ENCODE results near the gene FRY.

The FRY gene

DNA sequence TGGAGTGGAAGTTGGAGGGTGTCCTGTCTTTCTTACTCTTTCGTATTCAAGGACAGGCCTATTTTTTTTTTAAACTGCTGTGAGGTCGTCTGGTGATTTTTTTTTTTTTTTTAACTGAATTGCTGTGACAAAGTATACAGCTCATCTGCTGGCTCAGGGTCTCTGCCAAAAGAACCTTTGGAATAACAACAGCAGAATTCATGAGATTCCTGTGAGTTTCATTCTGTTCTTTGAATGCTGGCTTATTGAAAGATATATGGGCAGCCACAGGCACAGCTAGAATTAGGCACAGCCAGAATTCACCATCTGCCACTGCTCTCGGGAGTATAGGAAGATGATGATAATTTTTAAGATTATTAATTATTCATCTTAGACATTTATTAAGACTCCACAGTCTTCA is 21.4 kb upstream of the FRY start:
- TF ChIP-seq, protein P1, sequence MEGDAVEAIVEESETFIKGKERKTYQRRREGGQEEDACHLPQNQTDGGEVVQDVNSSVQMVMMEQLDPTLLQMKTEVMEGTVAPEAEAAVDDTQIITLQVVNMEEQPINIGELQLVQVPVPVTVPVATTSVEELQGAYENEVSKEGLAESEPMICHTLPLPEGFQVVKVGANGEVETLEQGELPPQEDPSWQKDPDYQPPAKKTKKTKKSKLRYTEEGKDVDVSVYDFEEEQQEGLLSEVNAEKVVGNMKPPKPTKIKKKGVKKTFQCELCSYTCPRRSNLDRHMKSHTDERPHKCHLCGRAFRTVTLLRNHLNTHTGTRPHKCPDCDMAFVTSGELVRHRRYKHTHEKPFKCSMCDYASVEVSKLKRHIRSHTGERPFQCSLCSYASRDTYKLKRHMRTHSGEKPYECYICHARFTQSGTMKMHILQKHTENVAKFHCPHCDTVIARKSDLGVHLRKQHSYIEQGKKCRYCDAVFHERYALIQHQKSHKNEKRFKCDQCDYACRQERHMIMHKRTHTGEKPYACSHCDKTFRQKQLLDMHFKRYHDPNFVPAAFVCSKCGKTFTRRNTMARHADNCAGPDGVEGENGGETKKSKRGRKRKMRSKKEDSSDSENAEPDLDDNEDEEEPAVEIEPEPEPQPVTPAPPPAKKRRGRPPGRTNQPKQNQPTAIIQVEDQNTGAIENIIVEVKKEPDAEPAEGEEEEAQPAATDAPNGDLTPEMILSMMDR (conservative IDR thresholded peaks at IDR 0.05; ENCODE audit: low read length): no peak
- TF ChIP-seq EZH2phosphoT487 (IDR thresholded peaks at IDR 0.05; ENCODE audit: borderline replicate concordance): no peak
- no peaks in the 10 kb centered on the region for H3K9me2 ChIP-seq (replicated peaks; ENCODE audit: low read depth, low read length)
- H3K4me2 ChIP-seq (ENCODE audit: low read depth, low read length, poor library complexity, severe bottlenecking): no peak overlapping the region

DNA sequence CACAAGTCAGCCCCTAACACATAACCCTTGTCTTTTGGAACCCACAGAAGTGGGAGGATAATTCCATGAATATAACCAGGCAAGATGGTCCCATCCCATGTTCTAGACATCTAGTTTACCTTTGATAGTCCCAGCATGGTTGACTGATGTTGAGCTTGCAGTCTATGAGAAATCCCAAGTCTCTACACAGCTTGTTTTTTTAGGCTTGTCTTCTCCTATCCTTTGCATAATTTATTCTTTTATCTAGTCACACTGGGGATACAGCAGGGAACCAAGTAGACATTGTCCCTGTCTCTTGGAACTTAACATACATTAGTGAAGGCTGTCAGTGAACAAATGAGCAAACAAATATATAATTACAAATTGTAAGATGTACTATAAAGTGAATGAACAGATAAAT is 19.6 kb upstream of the FRY start:
- Histone ChIP-seq H3K9me3 (ENCODE audit: insufficient read depth, low read depth, low read length) (no peaks in the 10 kb centered on the region), H3K79me2 (ENCODE audit: insufficient read depth, low read length) (no peaks in the 10 kb centered on the region), H3K4me2 (ENCODE audit: low read depth, low read length, poor library complexity, severe bottlenecking) (no peak overlapping the region), H3K4me3 (ENCODE audit: low read length, poor library complexity, severe bottlenecking) (no peak overlapping the region), H3K9ac (ENCODE audit: low read depth, low read length, poor library complexity, severe bottlenecking) (no peak overlapping the region), H4K20me1 (ENCODE audit: insufficient read depth, low read length, poor library complexity, severe bottlenecking) (no peaks in the 10 kb centered on the region), H3K36me3 (ENCODE audit: insufficient read depth, low read length) (no peaks in the 10 kb centered on the region), H3K9me2 (replicated peaks; ENCODE audit: low read depth, low read length) (no peaks in the 10 kb centered on the region), H3K4me1 (ENCODE audit: insufficient read depth, low read length, poor library complexity, severe bottlenecking) (no peaks in the 10 kb centered on the region), H2AFZ (ENCODE audit: low read length) (no peak overlapping the region), H3F3A (ENCODE audit: low read depth) (no peaks in the 10 kb centered on the region), H3K27me3 (ENCODE audit: insufficient read depth, low read length, poor library complexity, severe bottlenecking) (no peaks in the 10 kb centered on the region)
- TF ChIP-seq, protein P1 (conservative IDR thresholded peaks at IDR 0.05; ENCODE audit: low read length): no peak
- no peak for TF ChIP-seq EZH2phosphoT487 (IDR thresholded peaks at IDR 0.05; ENCODE audit: borderline replicate concordance)

More for the DNA sequence above, 21.4 kb upstream of the FRY start:
- H3K9ac ChIP-seq (ENCODE audit: low read depth, low read length, poor library complexity, severe bottlenecking): no peak overlapping the region
- H3K27me3 ChIP-seq (ENCODE audit: insufficient read depth, low read length, poor library complexity, severe bottlenecking): no peaks in the 10 kb centered on the region
- H3K36me3 ChIP-seq (ENCODE audit: insufficient read depth, low read length): no peaks in the 10 kb centered on the region
- H3K9me3 ChIP-seq (ENCODE audit: insufficient read depth, low read depth, low read length): no peaks in the 10 kb centered on the region
- no peak overlapping the region for H2AFZ ChIP-seq (ENCODE audit: low read length)
- H3F3A ChIP-seq (ENCODE audit: low read depth): no peaks in the 10 kb centered on the region
- H4K20me1 ChIP-seq (ENCODE audit: insufficient read depth, low read length, poor library complexity, severe bottlenecking): no peaks in the 10 kb centered on the region
- H3K4me1 ChIP-seq (ENCODE audit: insufficient read depth, low read length, poor library complexity, severe bottlenecking): peaks cover under 1% of the 10 kb centered on the region
- H3K79me2 ChIP-seq (ENCODE audit: insufficient read depth, low read length): no peaks in the 10 kb centered on the region
- no peak overlapping the region for H3K4me3 ChIP-seq (ENCODE audit: low read length, poor library complexity, severe bottlenecking)

DNA sequence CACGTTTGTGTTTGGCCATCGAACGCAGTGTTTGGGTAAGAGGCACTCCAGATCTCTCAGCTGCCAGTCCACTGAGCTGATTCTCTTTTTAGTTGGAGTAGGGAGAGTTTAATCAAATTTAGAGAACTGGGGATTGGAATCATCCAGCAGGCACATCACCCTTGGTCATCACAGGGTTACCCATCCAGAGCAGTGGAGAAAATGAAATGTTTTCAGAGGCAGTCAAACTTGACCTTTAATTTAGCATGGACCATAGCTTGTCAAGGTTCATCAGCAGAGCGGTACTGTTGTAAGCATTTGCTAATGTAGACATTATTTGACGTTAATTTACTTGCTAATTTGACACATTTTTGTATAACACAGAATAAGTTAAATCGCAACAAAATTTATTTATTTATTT is 18.4 kb upstream of the FRY start:
- no peaks in the 10 kb centered on the region for H4K20me1 ChIP-seq (ENCODE audit: insufficient read depth, low read length, poor library complexity, severe bottlenecking)
- H2AFZ ChIP-seq (ENCODE audit: low read length): no peak overlapping the region
- no peak overlapping the region for H3K4me2 ChIP-seq (ENCODE audit: low read depth, low read length, poor library complexity, severe bottlenecking)
- no peaks in the 10 kb centered on the region for H3K4me1 ChIP-seq (ENCODE audit: insufficient read depth, low read length, poor library complexity, severe bottlenecking)
- no peaks in the 10 kb centered on the region for H3K9me2 ChIP-seq (replicated peaks; ENCODE audit: low read depth, low read length)
- H3K9ac ChIP-seq (ENCODE audit: low read depth, low read length, poor library complexity, severe bottlenecking): no peak overlapping the region
- no peaks in the 10 kb centered on the region for H3F3A ChIP-seq (ENCODE audit: low read depth)
- H3K27me3 ChIP-seq (ENCODE audit: insufficient read depth, low read length, poor library complexity, severe bottlenecking): no peaks in the 10 kb centered on the region
- H3K79me2 ChIP-seq (ENCODE audit: insufficient read depth, low read length): no peaks in the 10 kb centered on the region
- no peaks in the 10 kb centered on the region for H3K36me3 ChIP-seq (ENCODE audit: insufficient read depth, low read length)
- H3K9me3 ChIP-seq (ENCODE audit: insufficient read depth, low read depth, low read length): no peaks in the 10 kb centered on the region
- TF ChIP-seq, protein P1 (conservative IDR thresholded peaks at IDR 0.05; ENCODE audit: low read length): no peak
- no peak for TF ChIP-seq EZH2phosphoT487 (IDR thresholded peaks at IDR 0.05; ENCODE audit: borderline replicate concordance)
- H3K4me3 ChIP-seq (ENCODE audit: low read length, poor library complexity, severe bottlenecking): no peak overlapping the region
